ENCODE results near the gene BRSK2. TPM values are rescaled to one million over a fixed set of nuclear protein-coding genes. Genes with fewer than 3 reads are reported as not detected.
"Not testable (repeated sequence)": the region's sequence is repeated elsewhere in the genome, so short reads cannot be mapped to it uniquely, and the experiment has no call there.

Gene BRSK2
- total RNA-seq, 1 donor from 2014 or later, result 1.7 TPM

DNA sequence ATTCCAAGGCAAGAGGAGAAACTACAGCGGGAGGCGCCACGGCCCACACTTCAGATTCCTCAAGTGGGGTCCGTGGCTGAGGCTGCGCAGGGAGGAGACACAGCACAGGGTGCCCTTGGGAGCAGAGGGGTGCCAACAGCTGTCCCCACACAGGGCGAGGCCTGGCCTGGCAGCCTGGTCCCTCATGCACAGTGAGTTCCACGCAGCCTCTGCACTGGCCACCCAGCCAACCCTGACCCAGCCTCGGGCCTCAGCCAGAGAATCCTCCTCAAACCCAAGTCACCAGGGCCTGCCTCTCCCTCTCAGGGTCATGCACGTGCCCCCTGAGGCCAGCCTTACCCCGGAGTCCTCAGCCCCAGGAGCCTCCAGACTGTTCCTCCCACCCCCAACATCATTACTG, 119.3 kb downstream of the BRSK2 start:
- no peaks in the 10 kb centered on the region for H3K27me3 Mint-ChIP-seq (ENCODE audit: unreplicated experiment)
- no peak for TF ChIP-seq CTCF (IDR thresholded peaks at IDR 0.05)
- H3K27ac Mint-ChIP-seq (ENCODE audit: unreplicated experiment), result no peak overlapping the region
- H3K36me3 Mint-ChIP-seq (ENCODE audit: unreplicated experiment), result no peaks in the 10 kb centered on the region
- no peak for DNase-seq (ENCODE audit: extremely low spot score, unreplicated experiment)
- H3K4me3 Mint-ChIP-seq (ENCODE audit: unreplicated experiment), result no peak overlapping the region
- H3K4me1 Mint-ChIP-seq (ENCODE audit: unreplicated experiment), result peaks cover 26% of the 10 kb centered on the region
- no peaks in the 10 kb centered on the region for H3K9me3 Mint-ChIP-seq (ENCODE audit: unreplicated experiment)

GRCh38 chr11:1509626-1510255, 120.0 kb downstream of the BRSK2 start:
- Mint-ChIP-seq H3K27ac (ENCODE audit: unreplicated experiment) (no peak overlapping the region), H3K4me1 (ENCODE audit: unreplicated experiment) (peaks cover 25% of the 10 kb centered on the region), H3K27me3 (ENCODE audit: unreplicated experiment) (no peaks in the 10 kb centered on the region), H3K36me3 (ENCODE audit: unreplicated experiment) (no peaks in the 10 kb centered on the region), H3K9me3 (ENCODE audit: unreplicated experiment) (no peaks in the 10 kb centered on the region), H3K4me3 (ENCODE audit: unreplicated experiment) (no peak overlapping the region)
- no peak for TF ChIP-seq CTCF (IDR thresholded peaks at IDR 0.05)
- no peak for DNase-seq (ENCODE audit: extremely low spot score, unreplicated experiment)

DNA sequence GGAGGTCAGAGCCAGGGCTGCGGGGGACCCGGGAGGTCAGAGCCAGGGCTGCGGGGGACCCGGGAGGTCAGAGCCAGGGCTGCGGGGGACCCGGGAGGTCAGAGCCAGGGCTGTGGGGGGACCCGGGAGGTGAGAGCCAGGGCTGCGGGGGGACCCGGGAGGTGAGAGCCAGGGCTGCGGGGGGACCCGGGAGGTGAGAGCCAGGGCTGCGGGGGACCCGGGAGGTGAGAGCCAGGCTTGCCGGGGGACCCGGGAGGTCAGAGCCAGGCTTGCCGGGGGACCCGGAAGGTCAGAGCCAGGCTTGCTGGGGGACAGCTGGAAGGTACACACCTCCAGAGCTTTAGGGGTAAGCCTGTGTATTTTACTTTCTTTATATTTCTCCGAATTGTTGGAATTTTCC, 120.6 kb downstream of the BRSK2 start:
- not testable (repeated sequence) for DNase-seq (ENCODE audit: extremely low spot score, unreplicated experiment); H3K27me3 Mint-ChIP-seq (ENCODE audit: unreplicated experiment)

DNA sequence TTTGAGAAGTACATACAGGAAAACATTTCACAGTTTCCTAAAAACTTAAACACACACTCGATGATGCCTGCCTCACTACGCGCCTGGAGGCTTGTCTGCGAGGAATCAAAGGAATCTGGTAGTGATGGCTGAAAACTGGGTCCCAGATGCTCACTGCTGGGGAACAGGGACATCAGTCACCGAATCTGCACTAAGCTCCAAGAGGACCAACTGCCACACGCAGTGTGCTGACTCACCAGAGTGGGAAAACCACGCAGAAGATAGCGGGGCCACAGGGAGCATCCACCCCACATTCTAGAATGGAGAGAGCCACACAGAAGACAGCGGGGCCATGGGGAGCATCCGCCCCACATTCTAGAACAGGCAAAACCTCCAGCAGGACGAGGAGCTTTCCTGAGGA, 121.2 kb downstream of the BRSK2 start:
- no peak overlapping the region for H3K27ac Mint-ChIP-seq (ENCODE audit: unreplicated experiment)
- no peak for TF ChIP-seq CTCF (IDR thresholded peaks at IDR 0.05)
- no peaks in the 10 kb centered on the region for H3K36me3 Mint-ChIP-seq (ENCODE audit: unreplicated experiment)
- peaks cover 34% of the 10 kb centered on the region for H3K4me1 Mint-ChIP-seq (ENCODE audit: unreplicated experiment)
- H3K27me3 Mint-ChIP-seq (ENCODE audit: unreplicated experiment), result no peaks in the 10 kb centered on the region
- no peak overlapping the region for H3K4me3 Mint-ChIP-seq (ENCODE audit: unreplicated experiment)
- H3K9me3 Mint-ChIP-seq (ENCODE audit: unreplicated experiment), result no peaks in the 10 kb centered on the region
- DNase-seq (ENCODE audit: extremely low spot score, unreplicated experiment), result no peak

More for the DNA sequence above, 120.6 kb downstream of the BRSK2 start:
- not testable (repeated sequence) for H3K9me3 Mint-ChIP-seq (ENCODE audit: unreplicated experiment); H3K27ac Mint-ChIP-seq (ENCODE audit: unreplicated experiment); H3K36me3 Mint-ChIP-seq (ENCODE audit: unreplicated experiment); H3K4me3 Mint-ChIP-seq (ENCODE audit: unreplicated experiment)
- H3K4me1 Mint-ChIP-seq (ENCODE audit: unreplicated experiment), result peaks cover 29% of the 10 kb centered on the region

DNA sequence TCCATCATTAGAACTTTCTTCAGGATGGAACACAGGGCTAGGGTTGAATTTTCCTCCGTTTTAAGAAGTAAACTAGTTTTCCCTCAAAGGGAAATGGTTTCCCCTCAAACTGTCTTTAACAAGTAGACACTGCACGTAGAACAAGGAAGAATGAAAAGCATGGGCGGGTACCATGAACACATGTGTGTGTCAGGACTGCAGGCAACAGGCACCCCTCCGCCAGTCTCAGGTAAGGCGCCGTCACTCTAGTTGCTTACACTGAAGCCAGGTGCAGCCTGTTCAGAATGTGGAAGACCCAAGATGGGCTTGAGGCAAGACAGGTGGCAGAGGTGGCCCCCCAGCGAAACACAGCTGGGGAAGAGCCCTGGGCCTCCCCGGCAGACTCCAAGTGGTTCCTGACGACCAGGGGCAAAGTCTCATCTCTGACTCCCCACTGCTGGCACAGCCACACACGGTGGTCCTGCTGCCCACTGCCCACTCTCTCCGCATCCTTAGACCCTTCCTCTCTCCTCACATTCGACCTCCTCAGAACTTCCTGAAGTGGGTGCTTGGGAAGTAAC, 122.3 kb downstream of the BRSK2 start:
- Mint-ChIP-seq H3K27me3 (ENCODE audit: unreplicated experiment) (no peaks in the 10 kb centered on the region), H3K4me1 (ENCODE audit: unreplicated experiment) (peaks cover 37% of the 10 kb centered on the region), H3K9me3 (ENCODE audit: unreplicated experiment) (no peaks in the 10 kb centered on the region), H3K36me3 (ENCODE audit: unreplicated experiment) (no peaks in the 10 kb centered on the region), H3K27ac (ENCODE audit: unreplicated experiment) (no peak overlapping the region), H3K4me3 (ENCODE audit: unreplicated experiment) (no peak overlapping the region)
- no peak for TF ChIP-seq CTCF (IDR thresholded peaks at IDR 0.05)
- DNase-seq (ENCODE audit: extremely low spot score, unreplicated experiment), result no peak

Other genes starting within 250 kb of the BRSK2 start
- not detected in 2 replicates for gene MUC5AC, start 232.0 kb upstream of the BRSK2 start, total RNA-seq
- not detected in 2 replicates for gene MUC5B, start 166.9 kb upstream of the BRSK2 start, total RNA-seq
- 63.2 and 71.6 TPM in 2 replicates for gene TOLLIP, start 80.3 kb upstream of the BRSK2 start, total RNA-seq
- gene MOB2, start 96.8 kb downstream of the BRSK2 start, total RNA-seq, result 33.8 and 38.6 TPM in 2 replicates
- 5.4 and 7.7 TPM in 2 replicates for gene DUSP8, start 182.3 kb downstream of the BRSK2 start, total RNA-seq
- gene KRTAP5-1, start 195.3 kb downstream of the BRSK2 start, total RNA-seq, result not detected in 2 replicates
- not detected in 2 replicates for gene KRTAP5-2, start 208.4 kb downstream of the BRSK2 start, total RNA-seq
- gene KRTAP5-3, start 218.5 kb downstream of the BRSK2 start, total RNA-seq, result not detected in 2 replicates
- not detected in 2 replicates for gene KRTAP5-4, start 232.2 kb downstream of the BRSK2 start, total RNA-seq
- gene KRTAP5-5, start 239.8 kb downstream of the BRSK2 start, total RNA-seq, result not detected in 2 replicates

Data from osteocyte (in vitro differentiated cells).